Measurements from ENCODE around the gene GALNT11.

DNA sequence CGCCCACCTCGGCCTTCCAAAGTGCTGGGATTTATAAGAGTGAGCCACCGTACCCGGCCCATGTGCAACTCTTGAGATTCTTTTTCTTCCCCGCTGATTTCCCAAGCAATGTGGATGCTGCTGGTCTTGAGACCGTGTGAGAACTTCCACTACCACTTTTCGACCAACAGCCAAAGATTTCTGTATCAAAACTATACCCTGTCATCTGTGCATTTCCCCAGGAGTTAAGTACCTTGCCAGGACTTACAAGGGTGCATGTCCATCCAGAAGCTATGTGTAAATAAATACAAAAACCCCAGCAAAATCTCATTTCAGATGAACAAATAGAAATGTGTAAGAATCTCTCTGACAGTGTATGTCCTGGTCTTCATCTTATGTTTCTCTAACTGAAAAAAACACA lies 9.9 kb upstream of the GALNT11 start:
- TF ChIP-seq, protein P1, sequence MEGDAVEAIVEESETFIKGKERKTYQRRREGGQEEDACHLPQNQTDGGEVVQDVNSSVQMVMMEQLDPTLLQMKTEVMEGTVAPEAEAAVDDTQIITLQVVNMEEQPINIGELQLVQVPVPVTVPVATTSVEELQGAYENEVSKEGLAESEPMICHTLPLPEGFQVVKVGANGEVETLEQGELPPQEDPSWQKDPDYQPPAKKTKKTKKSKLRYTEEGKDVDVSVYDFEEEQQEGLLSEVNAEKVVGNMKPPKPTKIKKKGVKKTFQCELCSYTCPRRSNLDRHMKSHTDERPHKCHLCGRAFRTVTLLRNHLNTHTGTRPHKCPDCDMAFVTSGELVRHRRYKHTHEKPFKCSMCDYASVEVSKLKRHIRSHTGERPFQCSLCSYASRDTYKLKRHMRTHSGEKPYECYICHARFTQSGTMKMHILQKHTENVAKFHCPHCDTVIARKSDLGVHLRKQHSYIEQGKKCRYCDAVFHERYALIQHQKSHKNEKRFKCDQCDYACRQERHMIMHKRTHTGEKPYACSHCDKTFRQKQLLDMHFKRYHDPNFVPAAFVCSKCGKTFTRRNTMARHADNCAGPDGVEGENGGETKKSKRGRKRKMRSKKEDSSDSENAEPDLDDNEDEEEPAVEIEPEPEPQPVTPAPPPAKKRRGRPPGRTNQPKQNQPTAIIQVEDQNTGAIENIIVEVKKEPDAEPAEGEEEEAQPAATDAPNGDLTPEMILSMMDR (IDR thresholded peaks at IDR 0.05; ENCODE audit: low read length), result no peak
- no peak for TF ChIP-seq EZH2 (IDR thresholded peaks at IDR 0.05; ENCODE audit: borderline replicate concordance, low read length)

Data from OCI-LY1 (cell line).